Stimulated activated CD8-positive, alpha-beta memory T cell treated with anti-CD3 and anti-CD28 coated beads, Interleukin-4, amount 100 ng/mL, for 1 hour (primary cell): ENCODE data around the gene HPS4.
A peak's percentile ranks its signal among the peaks of the same experiment; 100 is the strongest.
"Not testable (repeated sequence)": the region's sequence is repeated elsewhere in the genome, so short reads cannot be mapped to it uniquely, and the experiment has no call there.

Source experiments
- DNase-seq, 2 donors: peaks; one replicate each; pipeline ENCODE4 v3.0.0-alpha.2; 2020; ENCODE audit warnings: low read depth in 2 of 2, low spot score in 1 of 2

Gene HPS4

DNA sequence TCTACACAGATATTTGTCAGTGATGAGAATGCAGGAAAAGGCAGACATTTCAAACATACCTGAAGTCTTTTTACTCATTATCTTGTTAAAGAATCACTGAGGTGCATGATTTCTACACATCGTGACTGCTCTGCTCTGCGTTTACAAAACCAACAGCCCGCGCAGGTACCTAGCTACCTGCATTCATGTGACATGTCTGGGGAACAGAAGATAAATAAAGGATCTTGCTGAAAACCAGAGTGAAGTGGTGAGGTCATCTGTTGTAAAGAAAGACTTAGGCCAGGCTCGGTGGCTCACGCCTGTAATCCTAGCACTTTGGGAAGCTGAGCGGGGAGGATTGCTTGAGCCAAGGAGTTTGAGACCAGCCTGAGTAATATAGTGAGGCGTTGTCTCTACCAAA, 38.8 kb downstream of the HPS4 start:
- no peak for DNase-seq

DNA sequence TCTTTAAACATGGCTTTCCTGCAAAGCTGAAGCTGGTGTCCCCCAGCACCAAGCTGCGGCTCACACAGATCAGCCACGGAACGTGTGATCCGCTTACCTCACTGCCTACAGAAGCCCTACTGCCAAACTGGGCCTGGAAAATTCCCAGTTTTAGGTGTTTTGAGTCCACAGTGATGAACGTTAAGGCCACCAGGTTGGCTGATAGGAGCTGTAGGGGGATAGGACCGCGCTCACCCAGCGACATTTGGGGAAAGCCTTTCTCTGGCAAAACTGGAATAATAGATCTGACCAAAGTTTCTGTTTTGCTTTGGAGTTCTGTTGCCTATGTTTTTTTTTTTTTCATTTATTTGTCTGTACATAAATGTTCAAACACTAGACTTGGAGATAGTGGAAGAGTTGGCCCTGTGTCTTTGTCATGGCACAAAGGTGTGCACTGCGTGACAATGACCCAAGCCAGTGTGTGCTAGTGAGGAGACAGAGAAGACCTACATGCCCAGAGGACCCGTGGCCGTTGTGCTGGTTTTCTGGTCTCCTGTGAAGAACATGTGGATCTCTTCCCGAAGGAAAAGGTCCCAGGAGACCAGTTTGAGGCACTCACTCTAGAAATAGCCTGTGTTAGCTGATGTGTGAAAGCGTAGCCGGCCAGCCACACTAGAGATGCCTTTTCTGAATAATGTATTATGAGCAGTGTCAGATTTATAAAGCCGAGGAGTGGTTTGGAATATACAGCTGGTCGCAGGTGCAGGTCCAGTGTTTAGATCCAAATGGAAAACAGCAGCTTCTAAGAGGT, 39.5 kb downstream of the HPS4 start:
- DNase-seq = no peak

DNA sequence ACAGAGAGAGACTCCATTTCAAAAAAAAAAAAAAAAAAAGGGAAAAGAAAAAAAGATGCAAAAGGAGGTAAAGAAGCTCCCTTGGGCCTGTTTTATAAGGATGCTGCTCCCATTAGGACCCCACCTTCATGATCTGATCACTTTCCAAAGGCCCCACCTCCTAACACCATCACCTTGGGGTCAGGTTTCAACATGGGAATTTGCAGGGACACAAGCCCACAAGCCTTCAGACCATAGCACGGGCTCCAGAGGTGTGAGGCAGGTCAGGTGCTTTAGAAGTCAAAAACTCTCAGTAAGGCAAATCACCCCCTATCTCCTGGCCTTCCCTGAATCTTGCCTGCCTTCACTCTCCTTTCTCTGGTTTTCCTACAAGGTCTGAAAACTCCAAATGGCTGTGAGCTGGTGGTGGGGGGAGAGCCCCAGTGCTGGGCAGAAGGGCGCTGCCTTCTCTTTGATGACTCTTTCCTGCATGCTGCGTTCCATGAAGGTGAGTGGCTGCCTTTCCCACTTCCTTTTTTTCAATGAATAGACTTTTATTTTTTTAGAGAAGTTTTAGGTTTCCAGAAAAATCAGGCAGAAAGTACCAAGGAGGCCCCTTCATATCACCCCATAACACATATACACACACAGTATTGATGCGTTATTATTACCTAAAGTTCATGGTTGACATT, 41.4 kb downstream of the HPS4 start:
- no peak for DNase-seq

GRCh38 chr22:26439559-26439958, 44.0 kb downstream of the HPS4 start:
- no peak for DNase-seq

- DNase-seq = not testable (repeated sequence)
These were observed 44.8 kb downstream of the HPS4 start for GRCh38 chr22:26438776-26439175.

- DNase-seq = no peak
These were observed 45.7 kb downstream of the HPS4 start for GRCh38 chr22:26437694-26438392.

- DNase-seq = no peak
These were observed 46.6 kb downstream of the HPS4 start for GRCh38 chr22:26436903-26437515.

DNA sequence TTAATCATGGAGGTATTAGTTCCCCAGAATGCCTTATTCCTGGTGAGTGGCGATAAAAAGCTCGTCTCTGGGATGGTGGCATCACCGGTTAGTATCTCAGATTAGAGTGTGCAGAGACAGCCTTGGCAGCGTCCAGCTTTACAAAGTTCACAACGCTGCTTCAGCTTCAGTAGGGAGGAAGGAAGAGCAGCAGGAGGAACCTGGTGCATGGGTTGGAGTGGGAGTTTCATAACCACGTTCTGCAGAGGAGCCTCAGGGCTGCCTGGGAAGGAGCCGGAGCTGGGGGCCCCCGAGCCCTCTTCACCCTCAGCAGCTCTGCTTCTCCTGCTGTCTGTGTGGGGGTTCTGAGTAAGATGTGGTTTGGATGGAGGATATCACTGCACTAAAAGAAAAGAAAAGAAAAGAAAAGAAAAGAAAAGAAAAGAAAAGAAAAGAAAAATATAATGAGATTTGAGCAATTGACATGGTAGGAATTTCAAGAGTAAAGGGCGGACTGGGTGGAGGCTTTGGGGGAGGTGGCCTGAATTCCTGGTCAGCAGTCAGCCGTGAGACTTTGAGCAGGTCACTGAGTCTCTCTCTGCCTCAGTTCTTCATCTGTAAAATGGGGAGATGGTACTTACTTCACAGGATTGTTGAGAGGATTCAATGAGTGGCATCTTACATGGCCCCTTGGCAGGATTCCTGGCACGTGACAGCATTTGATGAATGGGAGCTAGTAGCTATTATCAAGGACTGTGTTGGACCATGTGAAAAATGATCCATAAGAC, 48.1 kb downstream of the HPS4 start:
- DNase-seq = no peak

- DNase-seq = no peak
These were observed 49.8 kb downstream of the HPS4 start for GRCh38 chr22:26433805-26434204.

- no peak for DNase-seq
These were observed 50.8 kb downstream of the HPS4 start for GRCh38 chr22:26432619-26433311.

GRCh38 chr22:26431261-26431995, 52.2 kb downstream of the HPS4 start:
- no peak for DNase-seq

- DNase-seq = no peak
These were observed 53.0 kb downstream of the HPS4 start for GRCh38 chr22:26430600-26430999.

GRCh38 chr22:26429458-26430286, 53.9 kb downstream of the HPS4 start:
- DNase-seq = no peak

DNA sequence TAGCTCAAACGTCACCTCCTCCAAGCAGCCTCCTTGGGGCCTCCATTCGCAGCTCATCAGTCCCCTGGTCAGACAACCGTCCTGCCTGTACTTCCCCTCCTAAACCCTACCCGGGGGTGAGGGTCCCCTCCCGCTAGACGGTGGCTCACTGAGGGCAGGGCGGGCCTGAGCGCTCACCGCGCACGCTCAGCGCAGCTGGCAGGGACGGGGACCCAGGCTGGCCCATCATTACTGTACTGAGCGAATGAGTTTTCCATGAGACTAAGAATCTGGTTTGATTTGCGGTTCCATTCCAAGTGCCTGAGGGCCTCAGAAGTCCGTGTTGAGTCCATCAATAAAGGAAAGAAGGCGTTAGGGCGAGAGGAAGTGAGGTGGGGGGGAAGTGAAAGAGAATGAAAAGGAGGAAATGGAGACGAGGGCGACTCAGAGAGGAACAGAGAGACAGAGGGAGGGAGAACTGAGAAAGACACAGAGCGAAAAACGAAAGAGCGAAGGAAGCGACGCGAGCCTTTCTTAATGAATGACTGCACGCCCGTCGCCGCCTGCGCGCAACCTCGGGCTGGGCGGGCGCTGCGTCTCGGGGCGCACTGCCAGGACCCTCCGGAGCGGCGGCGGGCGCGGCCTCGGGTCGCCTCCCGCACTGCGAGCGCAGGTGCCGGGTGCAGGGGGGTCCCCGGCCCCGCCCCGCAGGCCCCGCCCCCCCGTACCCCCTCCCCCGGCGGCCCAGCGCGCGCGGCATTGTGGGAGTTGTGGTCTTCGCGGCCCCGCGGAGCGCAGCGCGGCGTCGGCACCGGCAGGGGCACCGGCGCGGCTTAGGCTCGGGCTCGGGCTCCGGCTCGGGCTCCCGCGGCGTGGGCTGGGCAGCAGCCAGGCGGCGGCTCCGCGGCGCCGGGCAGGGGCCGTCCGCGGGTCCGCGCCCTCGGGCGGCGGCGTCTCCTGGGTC, 54.8 kb downstream of the HPS4 start, which contains the start of gene ASPHD2:
Gene ASPHD2 (plus strand): TSS at position 746 of the 943 bp plus-strand sequence. CDS start 4,356 bp downstream, outside the sequence.
- DNase-seq = peak; percentile 44 to 59

- no peak for DNase-seq
These were observed 56.7 kb downstream of the HPS4 start for GRCh38 chr22:26426924-26427323.

DNA sequence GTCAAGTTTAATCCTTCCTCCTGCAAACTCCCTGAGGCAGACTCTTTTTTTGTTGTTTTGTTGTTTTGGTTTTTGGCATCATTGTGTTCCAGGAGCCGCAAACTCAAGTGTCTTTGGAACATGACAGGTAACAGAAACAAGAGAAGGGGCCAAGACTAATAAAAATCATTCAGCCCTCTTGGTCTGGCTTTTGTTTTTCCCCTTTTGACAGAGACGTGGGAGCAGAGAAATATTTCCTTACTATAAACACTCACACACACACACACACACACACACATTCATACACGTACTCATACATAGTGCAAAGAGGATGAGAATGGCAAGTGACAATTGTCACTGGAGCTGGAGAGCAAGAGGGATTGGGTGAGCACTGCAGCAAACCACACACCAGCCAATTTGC, 65.0 kb downstream of the HPS4 start:
- no peak for DNase-seq

DNA sequence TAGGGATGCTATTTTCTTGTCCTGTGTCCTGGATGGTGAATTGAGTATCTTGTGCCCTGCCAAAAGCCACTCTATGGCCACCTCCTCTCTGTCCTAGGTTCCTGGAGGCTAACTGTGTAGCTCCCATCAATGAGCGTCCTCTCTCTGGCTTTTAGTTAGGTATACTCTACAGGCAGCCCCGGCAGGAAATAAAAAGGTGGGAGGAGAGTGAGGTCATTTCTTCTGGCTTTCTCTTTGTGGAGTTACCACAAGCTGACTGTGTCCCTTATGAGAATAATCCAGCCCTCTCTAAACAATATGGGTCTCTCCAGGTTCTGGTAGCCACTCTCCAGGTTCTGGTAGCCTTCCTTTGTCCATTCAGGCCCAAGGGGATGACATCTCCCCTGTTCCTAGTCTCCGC, 66.2 kb downstream of the HPS4 start:
- DNase-seq = no peak
